ENCODE data around the gene MAEA.

GRCh38 chr4:1255151-1255550 is 34.5 kb upstream of the MAEA start:
- TF ChIP-seq CTCF (IDR thresholded peaks at IDR 0.05; ENCODE audit: insufficient read depth, low read length, poor library complexity, severe bottlenecking): no peak
- no peak for TF ChIP-seq EZH2phosphoT487 (conservative IDR thresholded peaks at IDR 0.05; ENCODE audit: low read length)
